HCT116 (cell line): ENCODE results near the gene C16orf90. TPM values are rescaled to one million over a fixed set of nuclear protein-coding genes. Genes with fewer than 3 reads are reported as not detected.

ENCODE experiments used
- ATAC-seq: fragments of 200-7000 bp; cut with Tn5 transposase; 2 replicates; pipeline ENCODE4 v1.9.1; 2020; ENCODE audit warnings: mild to moderate bottlenecking, moderate library complexity
- BruUV-seq: library from RNA; stranded (reverse); fragments of 400-500 nt; replicated peaks from 2 replicates; lab custom pipeline; 2021; lab: Mats Ljungman, UMichigan
- CTCF ChIA-PET: fragments of 300-600 bp; sonication (Branson Sonifier 250); formaldehyde crosslinking; loops from one replicate; lab custom pipeline; 2021; ENCODE audit warnings: antibody characterized with exemption; lab: Charles Lee
- POLR2A ChIA-PET: fragments of 300-600, 350-600 bp; sonication (Branson Sonifier 250); formaldehyde crosslinking; loops from one replicate; lab custom pipeline; 2021; ENCODE audit warnings: antibody characterized with exemption; lab: Charles Lee
- RAD21 ChIA-PET, 2 experiments: fragments of 300-600 bp; sonication (Branson Sonifier 250); formaldehyde crosslinking; loops; one replicate each; lab custom pipeline; 2023; ENCODE audit warnings: low total read pairs in 2 of 2; ENCODE audit not compliant: uncharacterized antibody in 2 of 2, unreplicated experiment in 2 of 2, low non-redundant PET in 1 of 2; lab: Charles Lee
- DNase-seq: peaks from one replicate; pipeline ENCODE4 v3.0.0-alpha.2; 2010; ENCODE audit warnings: low read depth, low spot score
- H2AFZ ChIP-seq: fragments of 200-600 bp; shearing (Covaris generic), sonication (generic); 2 replicates; pipeline ENCODE4 v1.6.1; 2017; ENCODE audit warnings: low read depth, mixed run types, mixed read lengths, antibody characterized with exemption, low read length; ENCODE audit not compliant: poor library complexity, severe bottlenecking
- H3K27ac ChIP-seq: 2 replicates; pipeline ENCODE4 v1.5.1; 2012; ENCODE audit warnings: low read depth, low read length
- H3K27me3 ChIP-seq: fragments of 200-600 bp; sonication (generic); 2 replicates; pipeline ENCODE4 v1.6.1; 2016; ENCODE audit warnings: mixed run types, low read length, mixed read lengths; ENCODE audit not compliant: insufficient read depth
- H3K36me3 ChIP-seq, 2 experiments: fragments of 200-500 bp in 1 of 2; fragments of 200-600 bp in 1 of 2; sonication (Bioruptor generic) in 1 of 2; sonication (generic) in 1 of 2; 2 replicates each; pipeline versions ENCODE4 v1.5.1 to v1.6.1; 2014 to 2016; ENCODE audit warnings: low read length in 2 of 2, inconsistent platforms in 1 of 2, mixed read lengths in 1 of 2, mixed run types in 1 of 2; ENCODE audit not compliant: insufficient read depth in 2 of 2, control insufficient read depth in 1 of 2
- H3K4me1 ChIP-seq, 2 experiments: fragments of 200-600 bp in 1 of 2; sonication (generic) in 1 of 2; 2 replicates each; pipeline versions ENCODE4 v1.5.1 to v1.6.1; 2012 to 2017; ENCODE audit warnings: low read length in 2 of 2, inconsistent platforms in 1 of 2, mild to moderate bottlenecking in 1 of 2, mixed read lengths in 1 of 2, mixed run types in 1 of 2, moderate library complexity in 1 of 2; ENCODE audit not compliant: insufficient read depth in 2 of 2, control insufficient read depth in 1 of 2
- H3K4me2 ChIP-seq: fragments of 200-600 bp; sonication (generic); 2 replicates; pipeline ENCODE4 v1.6.1; 2017; ENCODE audit warnings: mixed run types, low read length, mixed read lengths
- H3K4me3 ChIP-seq, 2 experiments: fragments of 200-600 bp in 1 of 2; sonication (generic) in 1 of 2; replicated peaks in 1 of 2; 2 replicates each; pipeline ENCODE4 v1.5.1; 2011 to 2016; ENCODE audit warnings: low read length in 2 of 2, control low read depth in 1 of 2, low read depth in 1 of 2, mild to moderate bottlenecking in 1 of 2, mixed read lengths in 1 of 2, mixed run types in 1 of 2
- H3K79me2 ChIP-seq: fragments of 200-600 bp; sonication (generic); 2 replicates; pipeline ENCODE4 v1.6.1; 2017; ENCODE audit warnings: mild to moderate bottlenecking, mixed run types, low read length, moderate library complexity, mixed read lengths; ENCODE audit not compliant: insufficient read depth
- H3K9ac ChIP-seq: fragments of 200-600 bp; sonication (generic); 2 replicates; pipeline ENCODE4 v1.6.1; 2016; ENCODE audit warnings: low read length, mixed read lengths
- H3K9me2 ChIP-seq: fragments of 200-600 bp; sonication (generic), shearing (Covaris generic); 2 replicates; pipeline ENCODE4 v1.6.1; 2017; ENCODE audit warnings: mixed run types, mild to moderate bottlenecking, moderate library complexity; ENCODE audit not compliant: insufficient read depth
- H3K9me3 ChIP-seq, 2 experiments: fragments of 200-500 bp in 1 of 2; fragments of 200-600 bp in 1 of 2; sonication (Bioruptor generic) in 1 of 2; sonication (generic) in 1 of 2; 2 replicates each; pipeline ENCODE4 v1.6.1; 2014 to 2017; ENCODE audit warnings: low read length in 2 of 2, mixed read lengths in 2 of 2, inconsistent platforms in 1 of 2, low read depth in 1 of 2, mild to moderate bottlenecking in 1 of 2, mixed run types in 1 of 2, moderate library complexity in 1 of 2; ENCODE audit not compliant: control insufficient read depth in 1 of 2, insufficient read depth in 1 of 2
- H4K20me1 ChIP-seq: fragments of 200-600 bp; sonication (generic), shearing (Covaris generic); 2 replicates; pipeline ENCODE4 v1.6.1; 2017; ENCODE audit warnings: mixed run types, mild to moderate bottlenecking, moderate library complexity; ENCODE audit not compliant: insufficient read depth
- ATF3 ChIP-seq: IDR thresholded peaks from 2 replicates; pipeline ENCODE4 v1.6.1; 2012
- CBX3 ChIP-seq: IDR thresholded peaks from 2 replicates; pipeline ENCODE4 v1.6.1; 2012; ENCODE audit warnings: low read depth
- CEBPB ChIP-seq: IDR thresholded peaks from 2 replicates; pipeline ENCODE4 v1.6.1; 2012; ENCODE audit warnings: low read depth
- CTCF ChIP-seq, 3 experiments: fragments of 200-600 bp in 1 of 3; sonication (generic) in 1 of 3; IDR thresholded peaks in 2 of 3; conservative IDR thresholded peaks in 1 of 3; 2 replicates each; pipeline ENCODE4 v1.5.1; 2012 to 2017; ENCODE audit warnings: low read depth in 2 of 3, low read length in 2 of 3, antibody characterized with exemption in 1 of 3, borderline replicate concordance in 1 of 3, control low read depth in 1 of 3, mild to moderate bottlenecking in 1 of 3, mixed read lengths in 1 of 3, mixed run types in 1 of 3, moderate library complexity in 1 of 3; ENCODE audit not compliant: insufficient read depth in 1 of 3
- ELF1 ChIP-seq: IDR thresholded peaks from 2 replicates; pipeline ENCODE4 v1.6.1; 2012; ENCODE audit warnings: low read depth, borderline replicate concordance
- EZH2 ChIP-seq: fragments of 200-600 bp; sonication (generic); IDR thresholded peaks from 2 replicates; pipeline ENCODE4 v1.6.1; 2017; ENCODE audit warnings: antibody characterized with exemption, mixed run types
- EZH2phosphoT487 ChIP-seq: fragments of 200-600 bp; IDR thresholded peaks from 2 replicates; pipeline ENCODE4 v1.6.1; 2018; ENCODE audit warnings: antibody characterized with exemption, borderline replicate concordance
- FOSL1 ChIP-seq: IDR thresholded peaks from 2 replicates; pipeline ENCODE4 v1.6.1; 2012; ENCODE audit warnings: low read depth
- JUND ChIP-seq: IDR thresholded peaks from 2 replicates; pipeline ENCODE4 v1.6.1; 2012
- MAX ChIP-seq: IDR thresholded peaks from 2 replicates; pipeline ENCODE4 v1.6.1; 2012
- POLR2A ChIP-seq: IDR thresholded peaks from 2 replicates; pipeline ENCODE4 v1.7.0; 2011; ENCODE audit warnings: borderline replicate concordance; ENCODE audit not compliant: insufficient read depth, insufficient read length; ENCODE audit errors: extremely low read depth
- RAD21 ChIP-seq: IDR thresholded peaks from 2 replicates; pipeline ENCODE4 v1.6.1; 2012; ENCODE audit warnings: low read depth, mild to moderate bottlenecking
- SP1 ChIP-seq: IDR thresholded peaks from 2 replicates; pipeline ENCODE4 v1.6.1; 2012; ENCODE audit warnings: low read depth
- ZFX ChIP-seq: fragments of 450-650 bp; IDR thresholded peaks from 2 replicates; pipeline ENCODE4 v1.6.1; 2017
- ZNF274 ChIP-seq: fragments of 200-500 bp; sonication (Bioruptor generic); IDR thresholded peaks from 2 replicates; pipeline ENCODE4 v1.6.1; 2014; ENCODE audit warnings: mild to moderate bottlenecking, low read depth, low read length, inconsistent platforms
- intact Hi-C: fragments of 100-400 bp; cut with micrococcal nuclease; formaldehyde crosslinking; loops from 2 replicates; pipeline ENCODE4 v1.10.0; 2022
- total RNA-seq: library from RNA; stranded (reverse); gene quantifications from one replicate; pipeline ENCODE4 v1.2.1, GENCODE V29; 2021; ENCODE audit not compliant: unreplicated experiment
- TF ChIP-seq, protein P1 (sequence below): IDR thresholded peaks from 2 replicates; pipeline ENCODE4 v1.6.1; 2012; ENCODE audit warnings: low read depth

Gene C16orf90
- total RNA-seq, 1 experiment from 2014 or later: not detected

DNA sequence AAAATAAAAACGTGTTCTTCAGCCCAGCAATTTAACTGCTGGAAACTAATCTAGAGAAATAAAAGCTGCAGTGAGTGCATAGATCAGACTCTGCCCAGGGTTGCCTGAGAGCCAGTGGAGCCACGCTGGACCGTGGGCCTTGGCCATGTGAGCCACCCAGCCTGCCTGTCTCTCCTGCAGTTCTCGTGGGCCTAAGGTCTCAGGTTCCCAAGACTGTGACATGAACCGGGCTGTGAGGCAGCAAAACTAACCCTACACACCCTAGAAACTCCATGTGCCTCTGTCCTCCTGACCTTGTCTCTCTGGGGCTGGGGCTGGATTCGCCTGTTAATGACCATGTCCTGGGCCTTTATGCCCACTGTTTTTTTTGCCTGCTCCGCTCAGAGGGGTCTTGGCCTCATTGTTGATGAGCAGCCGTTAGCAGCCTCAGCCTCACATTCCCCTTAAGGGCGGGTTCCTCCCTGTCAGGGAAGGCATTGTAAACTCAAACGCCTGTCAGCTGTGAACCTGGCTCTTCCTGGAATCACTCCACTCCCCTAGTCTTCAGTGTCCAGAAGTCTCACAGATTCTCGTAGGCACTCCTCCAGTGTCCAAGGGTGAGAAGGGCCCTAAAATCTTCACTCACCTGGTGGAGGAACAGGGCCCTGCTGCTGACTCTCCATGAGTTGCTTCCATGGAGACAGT, 16.9 kb downstream of the C16orf90 start:
- H4K20me1 ChIP-seq: no peaks in the 10 kb centered on the region
- H2AFZ ChIP-seq: no peak overlapping the region
- peaks cover 64% of the 10 kb centered on the region for H3K79me2 ChIP-seq
- DNase-seq (no peak), ATAC-seq (no peak)
- peaks cover 12 to 20% of the 10 kb centered on the region in 2 experiments for H3K36me3 ChIP-seq
- ChIA-PET POLR2A (no interaction called here), CTCF (no interaction called here), RAD21 (no interaction called here)
- BruUV-seq: no TSS peak
- no peak for TF ChIP-seq JUND
- TF ChIP-seq SP1: no peak
- no peak for TF ChIP-seq POLR2A
- no peak for TF ChIP-seq CBX3
- TF ChIP-seq MAX: no peak
- TF ChIP-seq RAD21: no peak
- no peak for TF ChIP-seq EZH2
- no peak for TF ChIP-seq ATF3
- TF ChIP-seq CEBPB: no peak
- intact Hi-C loops: no loop called here
- H3K9ac ChIP-seq: no peak overlapping the region
- H3K4me1 ChIP-seq: no peaks in the 10 kb centered on the region
- no peaks in the 10 kb centered on the region for H3K27me3 ChIP-seq
- H3K4me3 ChIP-seq: no peak overlapping the region
- H3K9me3 ChIP-seq: no peaks in the 10 kb centered on the region
- H3K9me2 ChIP-seq: no peaks in the 10 kb centered on the region
- no peak overlapping the region for H3K27ac ChIP-seq
- no peak overlapping the region for H3K4me2 ChIP-seq

GRCh38 chr16:3476409-3476808, 18.9 kb downstream of the C16orf90 start:
- no TSS peak for BruUV-seq
- H3K9me3 ChIP-seq: no peaks in the 10 kb centered on the region
- TF ChIP-seq ATF3 (no peak), CTCF (IDR thresholded peaks at IDR 0.05 in 2 of 3, conservative IDR thresholded peaks at IDR 0.05 in 1 of 3; ENCODE audit: borderline replicate concordance in 1 of 3, insufficient read depth in 1 of 3, low read depth in 2 of 3, low read length in 2 of 3) (no peak), EZH2phosphoT487 (no peak), FOSL1 (no peak), RAD21 (no peak), ZNF274 (no peak), ZFX (no peak), ELF1 (no peak), CBX3 (no peak)
- TF ChIP-seq, protein P1, sequence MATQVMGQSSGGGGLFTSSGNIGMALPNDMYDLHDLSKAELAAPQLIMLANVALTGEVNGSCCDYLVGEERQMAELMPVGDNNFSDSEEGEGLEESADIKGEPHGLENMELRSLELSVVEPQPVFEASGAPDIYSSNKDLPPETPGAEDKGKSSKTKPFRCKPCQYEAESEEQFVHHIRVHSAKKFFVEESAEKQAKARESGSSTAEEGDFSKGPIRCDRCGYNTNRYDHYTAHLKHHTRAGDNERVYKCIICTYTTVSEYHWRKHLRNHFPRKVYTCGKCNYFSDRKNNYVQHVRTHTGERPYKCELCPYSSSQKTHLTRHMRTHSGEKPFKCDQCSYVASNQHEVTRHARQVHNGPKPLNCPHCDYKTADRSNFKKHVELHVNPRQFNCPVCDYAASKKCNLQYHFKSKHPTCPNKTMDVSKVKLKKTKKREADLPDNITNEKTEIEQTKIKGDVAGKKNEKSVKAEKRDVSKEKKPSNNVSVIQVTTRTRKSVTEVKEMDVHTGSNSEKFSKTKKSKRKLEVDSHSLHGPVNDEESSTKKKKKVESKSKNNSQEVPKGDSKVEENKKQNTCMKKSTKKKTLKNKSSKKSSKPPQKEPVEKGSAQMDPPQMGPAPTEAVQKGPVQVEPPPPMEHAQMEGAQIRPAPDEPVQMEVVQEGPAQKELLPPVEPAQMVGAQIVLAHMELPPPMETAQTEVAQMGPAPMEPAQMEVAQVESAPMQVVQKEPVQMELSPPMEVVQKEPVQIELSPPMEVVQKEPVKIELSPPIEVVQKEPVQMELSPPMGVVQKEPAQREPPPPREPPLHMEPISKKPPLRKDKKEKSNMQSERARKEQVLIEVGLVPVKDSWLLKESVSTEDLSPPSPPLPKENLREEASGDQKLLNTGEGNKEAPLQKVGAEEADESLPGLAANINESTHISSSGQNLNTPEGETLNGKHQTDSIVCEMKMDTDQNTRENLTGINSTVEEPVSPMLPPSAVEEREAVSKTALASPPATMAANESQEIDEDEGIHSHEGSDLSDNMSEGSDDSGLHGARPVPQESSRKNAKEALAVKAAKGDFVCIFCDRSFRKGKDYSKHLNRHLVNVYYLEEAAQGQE: no peak

More at GRCh38 chr16:3476409-3476808, 18.9 kb downstream of the C16orf90 start:
- no peak overlapping the region for H3K4me2 ChIP-seq
- no peak overlapping the region for H3K27ac ChIP-seq
- DNase-seq: no peak
- ATAC-seq: no peak
- ChIA-PET POLR2A (no interaction called here), RAD21 (no interaction called here), CTCF (no interaction called here)
- H3K36me3 ChIP-seq: peaks cover 3 to 8% of the 10 kb centered on the region in 2 experiments; a peak in 3 of 4 replicates
- H3K9me2 ChIP-seq: no peaks in the 10 kb centered on the region
- no peaks in the 10 kb centered on the region for H4K20me1 ChIP-seq
- H3K9ac ChIP-seq: no peak overlapping the region
- H2AFZ ChIP-seq: no peak overlapping the region
- no peak overlapping the region for H3K4me3 ChIP-seq
- intact Hi-C loops: no loop called here
- H3K27me3 ChIP-seq: no peaks in the 10 kb centered on the region
- no peaks in the 10 kb centered on the region for H3K4me1 ChIP-seq
- H3K79me2 ChIP-seq: peaks cover 77% of the 10 kb centered on the region
